Measurements from ENCODE around the gene KCNG2.

Gene KCNG2

GRCh38 chr18:79867666-79868065 is 69.9 kb downstream of the KCNG2 start:
- TF ChIP-seq CTCF (conservative IDR thresholded peaks at IDR 0.05; ENCODE audit: low read depth, low read length): no peak
- H3K4me3 ChIP-seq (ENCODE audit: low read length): no peak overlapping the region
- no peak for DNase-seq (ENCODE audit: low read depth)

GRCh38 chr18:79868168-79868784 is 70.5 kb downstream of the KCNG2 start:
- no peak for TF ChIP-seq CTCF (conservative IDR thresholded peaks at IDR 0.05; ENCODE audit: low read depth, low read length)
- no peak overlapping the region for H3K4me3 ChIP-seq (ENCODE audit: low read length)
- DNase-seq (ENCODE audit: low read depth): no peak

GRCh38 chr18:79868811-79869541 is 71.2 kb downstream of the KCNG2 start:
- no peak for DNase-seq (ENCODE audit: low read depth)
- TF ChIP-seq CTCF (conservative IDR thresholded peaks at IDR 0.05; ENCODE audit: low read depth, low read length): no peak
- H3K4me3 ChIP-seq (ENCODE audit: low read length): no peak overlapping the region

- no peak for DNase-seq (ENCODE audit: low read depth)
- H3K4me3 ChIP-seq (ENCODE audit: low read length): no peak overlapping the region
- TF ChIP-seq CTCF (conservative IDR thresholded peaks at IDR 0.05; ENCODE audit: low read depth, low read length): no peak
These were observed 72.0 kb downstream of the KCNG2 start for GRCh38 chr18:79869591-79870300.

- no peak overlapping the region for H3K4me3 ChIP-seq (ENCODE audit: low read length)
- DNase-seq (ENCODE audit: low read depth): no peak
These were observed 72.7 kb downstream of the KCNG2 start for GRCh38 chr18:79870301-79871025.

GRCh38 chr18:79871026-79871390 is 73.3 kb downstream of the KCNG2 start:
- DNase-seq (ENCODE audit: low read depth): no peak
- H3K4me3 ChIP-seq (ENCODE audit: low read length): no peak overlapping the region
- no peak for TF ChIP-seq CTCF (conservative IDR thresholded peaks at IDR 0.05; ENCODE audit: low read depth, low read length)

More at GRCh38 chr18:79870301-79871025, 72.7 kb downstream of the KCNG2 start:
- no peak for TF ChIP-seq CTCF (conservative IDR thresholded peaks at IDR 0.05; ENCODE audit: low read depth, low read length)

Data from retinal pigment epithelial cell (primary cell).